Upper lobe of left lung (tissue), 6 donors: ENCODE results near the gene GPC5. TPM values are rescaled to one million over a fixed set of nuclear protein-coding genes. Genes with fewer than 3 reads are reported as not detected.

Source experiments
- ATAC-seq, 2 donors: fragments of 200-7000 bp; cut with Tn5 transposase; one replicate each; pipeline ENCODE4 v1.9.1; 2022; ENCODE audit warnings: mild to moderate bottlenecking in 2 of 2, moderate library complexity in 2 of 2; ENCODE audit not compliant: low FRiP score in 2 of 2
- DNase-seq, 2 donors: peaks; one replicate each; pipeline ENCODE4 v3.0.0-alpha.2; 2019 to 2020
- H3K27ac ChIP-seq, 4 donors: fragments of 200-600 bp; sonication (generic); one replicate each; pipeline ENCODE4 v1.5.1; 2016 to 2019
- H3K27me3 ChIP-seq, 4 donors: fragments of 200-600 bp; sonication (generic); one replicate each; pipeline ENCODE4 v1.5.1; 2017 to 2019
- H3K36me3 ChIP-seq, 4 donors: fragments of 200-600 bp; sonication (generic); one replicate each; pipeline ENCODE4 v1.5.1; 2016 to 2019
- H3K4me1 ChIP-seq, 4 donors: fragments of 200-600 bp; sonication (generic); one replicate each; pipeline ENCODE4 v1.5.1; 2018 to 2019
- H3K4me3 ChIP-seq, 4 donors: fragments of 200-600 bp; sonication (generic); one replicate each; pipeline ENCODE4 v1.5.1; 2017 to 2019; ENCODE audit warnings: mild to moderate bottlenecking in 2 of 4, moderate library complexity in 1 of 4
- H3K9me3 ChIP-seq, 4 donors: fragments of 200-600 bp; sonication (generic); one replicate each; pipeline ENCODE4 v1.5.1; 2018 to 2019
- CTCF ChIP-seq, 6 experiments: fragments of 450-650 bp in 4 of 6; fragments of 200-600 bp in 2 of 6; sonication (generic) in 2 of 6; IDR thresholded peaks; one replicate each; pipeline ENCODE4 v1.5.1; 2016 to 2019; ENCODE audit warnings: antibody characterized with exemption in 6 of 6
- EP300 ChIP-seq, 4 donors: sonication (generic); formaldehyde crosslinking; IDR thresholded peaks; one replicate each; pipeline ENCODE4 v1.5.1; 2017; ENCODE audit warnings: antibody characterized with exemption in 4 of 4, control low read depth in 2 of 4
- POLR2A ChIP-seq, 4 donors: fragments of 450-650 bp; IDR thresholded peaks; one replicate each; pipeline ENCODE4 v1.5.1; 2016 to 2017; ENCODE audit warnings: antibody characterized with exemption in 4 of 4, mild to moderate bottlenecking in 2 of 4
- POLR2AphosphoS5 ChIP-seq, 2 donors: sonication (generic); formaldehyde crosslinking; IDR thresholded peaks; one replicate each; pipeline ENCODE4 v1.5.1; 2017; ENCODE audit warnings: antibody characterized with exemption in 2 of 2
- WGBS, 2 donors: methylation state at CpG; one replicate each; pipeline ENCODE4 v1.1.5; 2017 to 2018; 5-methylcytosine and 5-hydroxymethylcytosine counted together
- total RNA-seq, 6 donors: library from RNA; depleted of rRNA in 4 of 6; stranded (reverse); fragments of >200 nt in 4 of 6; gene quantifications; one replicate each; pipeline versions ENCODE4 v1.1.0 to v1.2.1, GENCODE V29; 2016 to 2021
- donor health status: DM: no; HTN: no; CAD: no; lungs with moderate emphysema.
- donor health status: DM: no; HTN: yes; CAD: no; lungs with severe emphysema.

Gene GPC5
- total RNA-seq, 6 donors from 2014 or later = 7.6 to 51.4 (median 12.8) TPM

GRCh38 chr13:91533354-91533753 lies 134.9 kb downstream of the GPC5 start:
- WGBS, 2 donors = 70 to 74% methylated on average over 2 of the region's 2 CpGs
- Histone ChIP-seq H3K9me3 (no peaks in the 10 kb centered on the region), H3K27ac (no peak overlapping the region), H3K4me1 (no peaks in the 10 kb centered on the region), H3K4me3 (no peak overlapping the region), H3K36me3 (no peaks in the 10 kb centered on the region), H3K27me3 (no peaks in the 10 kb centered on the region)
- no peak for TF ChIP-seq EP300 (IDR thresholded peaks at IDR 0.05)
- TF ChIP-seq POLR2A (IDR thresholded peaks at IDR 0.05) = no peak
- no peak for TF ChIP-seq CTCF (IDR thresholded peaks at IDR 0.05)
- TF ChIP-seq POLR2AphosphoS5 (IDR thresholded peaks at IDR 0.05) = no peak
- ATAC-seq = no peak
- DNase-seq = no peak

- no peak for DNase-seq
- no peaks in the 10 kb centered on the region for H3K36me3 ChIP-seq
- no peaks in the 10 kb centered on the region for H3K27me3 ChIP-seq
- H3K9me3 ChIP-seq = no peaks in the 10 kb centered on the region
- 86 to 91% methylated on average over 2 of the region's 2 CpGs for WGBS, 2 donors
- no peak overlapping the region for H3K4me3 ChIP-seq
- H3K27ac ChIP-seq = no peak overlapping the region
- peaks cover 0 to under 1% (median 0%) of the 10 kb centered on the region in 4 donors for H3K4me1 ChIP-seq
- TF ChIP-seq POLR2AphosphoS5 (IDR thresholded peaks at IDR 0.05) (no peak), POLR2A (IDR thresholded peaks at IDR 0.05) (no peak), CTCF (IDR thresholded peaks at IDR 0.05) (no peak), EP300 (IDR thresholded peaks at IDR 0.05) (no peak)
- ATAC-seq = no peak
Observed at GRCh38 chr13:91534996-91535395, 136.6 kb downstream of the GPC5 start.

- TF ChIP-seq CTCF (IDR thresholded peaks at IDR 0.05) (no peak), EP300 (IDR thresholded peaks at IDR 0.05) (no peak), POLR2AphosphoS5 (IDR thresholded peaks at IDR 0.05) (no peak), POLR2A (IDR thresholded peaks at IDR 0.05) (no peak)
- Histone ChIP-seq H3K9me3 (no peaks in the 10 kb centered on the region), H3K4me1 (peaks cover 0 to 6% (median 2%) of the 10 kb centered on the region in 4 donors), H3K36me3 (no peaks in the 10 kb centered on the region), H3K4me3 (no peak overlapping the region), H3K27ac (no peak overlapping the region), H3K27me3 (no peaks in the 10 kb centered on the region)
- WGBS, 2 donors = 90 to 92% methylated on average over 2 of the region's 2 CpGs
- no peak for ATAC-seq
- DNase-seq = no peak
Observed at GRCh38 chr13:91537376-91537775, 139.0 kb downstream of the GPC5 start.

- WGBS, 2 donors = 64 to 70% methylated on average over 3 of the region's 3 CpGs
- Histone ChIP-seq H3K36me3 (no peaks in the 10 kb centered on the region), H3K27ac (no peak overlapping the region), H3K4me1 (peaks cover 0 to 6% (median 2%) of the 10 kb centered on the region in 4 donors), H3K4me3 (no peak overlapping the region), H3K27me3 (no peaks in the 10 kb centered on the region), H3K9me3 (no peaks in the 10 kb centered on the region)
- DNase-seq = no peak
- ATAC-seq = no peak
- no peak for TF ChIP-seq POLR2A (IDR thresholded peaks at IDR 0.05)
- TF ChIP-seq CTCF (IDR thresholded peaks at IDR 0.05) = no peak
- no peak for TF ChIP-seq EP300 (IDR thresholded peaks at IDR 0.05)
- no peak for TF ChIP-seq POLR2AphosphoS5 (IDR thresholded peaks at IDR 0.05)
Observed at GRCh38 chr13:91539286-91540157, 141.1 kb downstream of the GPC5 start.
